MV-4-11 (cell line): ENCODE measurements around the gene KXD1.

Experiments used
- DNase-seq: peaks from one replicate; lab custom pipeline; 2025; lab: John Stamatoyannopoulos, UW

KXD1 gene

DNA sequence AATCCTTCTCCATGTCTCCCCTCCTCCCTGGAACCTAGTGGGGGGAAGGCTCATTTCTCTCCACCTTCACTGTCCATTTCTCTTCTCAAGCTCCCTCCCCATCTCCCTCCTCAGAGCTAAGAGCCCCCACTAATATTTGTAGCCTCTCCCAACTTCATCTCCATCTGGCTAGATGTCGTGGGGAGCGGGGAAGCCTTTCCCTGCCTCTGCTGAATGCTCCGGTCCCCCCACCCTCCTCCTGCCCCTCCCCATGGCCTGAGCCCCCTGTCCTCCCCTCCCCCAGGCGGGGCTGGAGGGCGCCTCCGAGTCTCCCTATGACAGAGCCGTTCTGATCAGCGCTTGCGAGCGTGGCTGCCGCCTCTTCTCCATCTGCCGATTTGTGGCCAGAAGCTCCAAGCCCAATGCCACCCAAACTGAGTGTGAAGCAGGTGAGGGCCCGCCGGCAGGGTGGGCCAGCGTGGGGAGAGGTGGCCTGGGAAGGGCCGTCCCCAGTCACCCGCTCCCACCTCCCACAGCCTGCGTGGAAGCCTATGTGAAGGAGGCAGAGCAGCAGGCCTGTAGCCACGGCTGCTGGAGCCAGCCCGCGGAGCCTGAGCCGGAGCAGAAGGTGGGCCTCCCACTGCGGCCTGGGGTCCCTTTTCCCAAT is 56.0 kb downstream of the KXD1 start:
- DNase-seq = no peak

DNA sequence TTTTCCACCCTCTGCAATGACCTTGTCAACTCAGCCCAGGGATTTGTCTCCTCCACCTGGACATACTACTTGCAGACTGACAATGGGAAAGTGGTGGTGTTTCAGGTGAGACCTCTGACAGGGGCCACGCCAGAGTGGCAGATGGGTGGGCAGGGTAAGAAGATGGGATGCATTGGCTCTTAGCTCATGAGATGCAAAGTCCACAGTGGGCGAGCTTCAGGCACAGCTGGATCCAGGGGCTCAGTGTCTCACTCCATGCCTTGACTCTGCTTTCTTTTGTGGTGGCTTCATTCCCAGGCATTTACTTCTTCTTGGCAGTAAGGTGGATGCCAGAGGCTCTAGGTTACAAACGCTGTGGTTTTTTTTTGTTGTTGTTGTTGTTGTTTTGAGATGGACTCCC is 58.4 kb downstream of the KXD1 start:
- no peak for DNase-seq

DNA sequence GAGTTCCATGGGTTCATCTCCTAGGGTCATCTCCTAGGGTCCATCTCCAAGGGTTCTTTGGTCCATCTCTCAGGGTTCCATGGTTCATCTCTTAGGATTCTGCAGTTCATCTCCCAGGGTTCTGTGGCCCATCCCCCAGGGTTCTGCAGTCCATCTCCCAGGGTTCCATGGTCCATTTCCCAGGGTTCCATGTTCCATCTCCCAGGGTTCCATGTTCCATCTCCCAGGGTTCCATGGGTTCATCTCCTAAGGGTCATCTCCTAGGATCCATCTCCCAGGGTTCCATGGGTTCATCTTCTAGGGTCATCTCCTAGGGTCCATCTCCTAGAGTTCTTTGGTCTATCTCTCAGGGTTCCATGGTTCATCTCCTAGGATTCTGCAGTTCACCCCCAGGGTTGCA is 59.9 kb downstream of the KXD1 start:
- no peak for DNase-seq

DNA sequence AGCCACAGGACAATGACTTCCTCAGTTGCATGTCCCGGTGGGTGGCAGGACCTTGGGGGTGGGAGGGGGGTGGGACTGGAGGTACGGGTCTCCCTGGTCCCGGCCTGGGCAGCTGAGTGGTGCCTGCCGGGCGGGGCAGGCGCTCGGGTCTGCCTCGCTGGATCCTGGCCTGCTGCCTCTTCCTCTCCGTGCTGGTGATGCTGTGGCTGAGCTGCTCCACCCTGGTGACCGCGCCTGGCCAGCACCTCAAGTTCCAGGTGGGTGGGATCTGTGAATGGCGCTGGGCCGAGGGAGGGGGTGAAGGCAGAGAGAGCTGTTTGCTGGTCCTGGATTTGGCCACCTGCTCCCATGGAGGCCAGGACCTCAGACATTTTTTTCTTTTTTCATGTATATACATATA is 60.6 kb downstream of the KXD1 start:
- DNase-seq = no peak
